Thoracic aorta (tissue), 2 donors: ENCODE measurements around the gene FBXO21. TPM values are rescaled to one million over a fixed set of nuclear protein-coding genes. Genes with fewer than 3 reads are reported as not detected.

ENCODE experiments used
- ATAC-seq: fragments of 150-250 bp; one replicate; pipeline ENCODE4 v1.8.0; 2017; ENCODE audit warnings: low read depth; ENCODE audit not compliant: insufficient number of reproducible peaks, low FRiP score
- DNase-seq: peaks from one replicate; pipeline ENCODE4 v3.0.0-alpha.2; 2020; ENCODE audit warnings: low spot score
- H3K27ac ChIP-seq, 2 donors: fragments of 200-600 bp; sonication (generic); 1 replicate in 1 of 2; 2 replicates in 1 of 2; pipeline ENCODE4 v1.5.1; 2016; ENCODE audit warnings: mild to moderate bottlenecking in 2 of 2, moderate library complexity in 2 of 2
- H3K27me3 ChIP-seq: fragments of 200-600 bp; sonication (generic); replicated peaks from 2 replicates; pipeline ENCODE4 v1.6.0; 2016; ENCODE audit warnings: mild to moderate bottlenecking; ENCODE audit not compliant: insufficient read depth
- H3K36me3 ChIP-seq: fragments of 200-600 bp; sonication (generic); one replicate; pipeline ENCODE4 v1.5.1; 2016
- H3K4me1 ChIP-seq, 2 donors: fragments of 200-600 bp; sonication (generic); 1 replicate in 1 of 2; 2 replicates in 1 of 2; pipeline versions ENCODE4 v1.5.1 to v1.6.0; 2016; ENCODE audit warnings: low read depth in 2 of 2, mild to moderate bottlenecking in 1 of 2; ENCODE audit not compliant: control insufficient read depth in 1 of 2
- H3K4me3 ChIP-seq: fragments of 200-600 bp; sonication (generic); 2 replicates; pipeline ENCODE4 v1.5.1; 2016; ENCODE audit warnings: mild to moderate bottlenecking
- H3K9me3 ChIP-seq: fragments of 200-600 bp; sonication (generic); 2 replicates; pipeline ENCODE4 v1.5.1; 2016
- total RNA-seq, 2 donors: library from RNA; depleted of rRNA; stranded (reverse); fragments of >200 nt; gene quantifications; one replicate each; pipeline versions ENCODE4 v1.1.0 to v1.2.3, GENCODE V29; 2016
- TF ChIP-seq, protein P1 (sequence below): fragments of 200-600 bp; sonication (generic); IDR thresholded peaks from one replicate; pipeline ENCODE4 v1.5.1; 2019; ENCODE audit warnings: antibody characterized with exemption

The FBXO21 gene
- total RNA-seq, 2 donors from 2014 or later, result 48.9 to 97.5 TPM

DNA sequence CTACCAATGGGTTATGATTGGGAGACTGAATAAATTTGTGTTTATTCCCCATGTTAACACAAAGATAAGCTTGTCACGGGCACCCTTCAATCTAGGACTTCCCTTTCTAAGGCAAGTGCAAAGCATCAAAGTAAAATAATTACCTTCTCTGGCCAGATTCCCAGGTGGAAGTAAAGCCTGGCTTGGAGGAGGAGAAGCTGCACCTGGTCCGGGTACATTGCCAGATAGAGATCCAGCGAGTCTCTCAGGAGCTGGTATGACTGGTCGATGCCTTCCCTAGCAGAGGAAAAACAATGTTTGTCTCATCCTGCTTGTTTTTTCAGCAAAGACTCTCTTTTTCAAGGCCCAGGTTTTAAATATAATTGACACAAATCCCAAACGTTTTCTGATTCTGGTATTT, 24.9 kb downstream of the FBXO21 start:
- H3K4me3 ChIP-seq, result no peak overlapping the region
- H3K4me1 ChIP-seq, result no peaks in the 10 kb centered on the region
- H3K27me3 ChIP-seq, result no peaks in the 10 kb centered on the region
- no peak for ATAC-seq
- H3K27ac ChIP-seq, result no peak overlapping the region
- no peaks in the 10 kb centered on the region for H3K9me3 ChIP-seq
- H3K36me3 ChIP-seq, result peaks cover 68% of the 10 kb centered on the region
- TF ChIP-seq, protein P1, sequence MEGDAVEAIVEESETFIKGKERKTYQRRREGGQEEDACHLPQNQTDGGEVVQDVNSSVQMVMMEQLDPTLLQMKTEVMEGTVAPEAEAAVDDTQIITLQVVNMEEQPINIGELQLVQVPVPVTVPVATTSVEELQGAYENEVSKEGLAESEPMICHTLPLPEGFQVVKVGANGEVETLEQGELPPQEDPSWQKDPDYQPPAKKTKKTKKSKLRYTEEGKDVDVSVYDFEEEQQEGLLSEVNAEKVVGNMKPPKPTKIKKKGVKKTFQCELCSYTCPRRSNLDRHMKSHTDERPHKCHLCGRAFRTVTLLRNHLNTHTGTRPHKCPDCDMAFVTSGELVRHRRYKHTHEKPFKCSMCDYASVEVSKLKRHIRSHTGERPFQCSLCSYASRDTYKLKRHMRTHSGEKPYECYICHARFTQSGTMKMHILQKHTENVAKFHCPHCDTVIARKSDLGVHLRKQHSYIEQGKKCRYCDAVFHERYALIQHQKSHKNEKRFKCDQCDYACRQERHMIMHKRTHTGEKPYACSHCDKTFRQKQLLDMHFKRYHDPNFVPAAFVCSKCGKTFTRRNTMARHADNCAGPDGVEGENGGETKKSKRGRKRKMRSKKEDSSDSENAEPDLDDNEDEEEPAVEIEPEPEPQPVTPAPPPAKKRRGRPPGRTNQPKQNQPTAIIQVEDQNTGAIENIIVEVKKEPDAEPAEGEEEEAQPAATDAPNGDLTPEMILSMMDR, result no peak
- DNase-seq, result no peak

DNA sequence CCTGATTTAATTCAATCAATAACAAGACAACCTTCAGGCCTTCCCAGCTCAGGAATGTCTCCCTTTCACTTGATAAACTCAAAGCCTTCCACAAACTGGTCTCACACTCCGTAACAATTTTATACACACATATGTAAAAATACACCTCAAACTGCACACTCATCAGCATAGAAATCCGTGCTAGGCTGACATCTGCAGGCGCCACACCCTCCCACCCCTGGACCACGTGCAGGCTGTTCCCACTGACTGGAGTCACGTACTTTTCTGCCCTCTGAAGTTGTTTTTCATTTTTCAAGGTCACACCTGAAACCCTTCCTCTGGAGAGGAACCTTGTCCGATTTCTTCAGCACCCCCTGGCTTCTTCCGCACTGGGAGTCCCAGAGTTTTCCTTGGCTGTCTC, 27.6 kb downstream of the FBXO21 start:
- no peak overlapping the region for H3K27ac ChIP-seq
- ATAC-seq (no peak), DNase-seq (no peak)
- no peak overlapping the region for H3K4me3 ChIP-seq
- H3K27me3 ChIP-seq, result no peaks in the 10 kb centered on the region
- H3K36me3 ChIP-seq, result peaks cover 78% of the 10 kb centered on the region
- no peaks in the 10 kb centered on the region for H3K4me1 ChIP-seq
- TF ChIP-seq, protein P1, result no peak
- H3K9me3 ChIP-seq, result no peaks in the 10 kb centered on the region

DNA sequence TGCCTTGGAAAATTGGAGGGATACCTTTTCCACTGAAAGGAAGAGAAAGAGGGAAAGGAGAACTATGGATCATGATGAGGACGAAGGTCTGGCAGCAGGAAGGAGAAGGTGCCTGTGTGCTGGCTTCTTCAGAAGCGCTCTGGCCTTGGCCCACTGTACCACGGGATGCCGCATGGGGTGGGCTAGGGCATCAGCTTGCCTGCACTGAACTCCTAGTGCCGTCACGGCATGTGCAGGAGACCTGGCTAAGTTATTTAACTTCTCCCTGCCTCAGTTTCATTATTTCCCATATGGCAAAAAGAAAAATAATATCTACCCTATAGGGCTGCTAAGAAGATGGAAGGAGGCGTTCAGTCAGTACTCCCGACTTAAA, 28.1 kb downstream of the FBXO21 start:
- H3K27me3 ChIP-seq, result no peaks in the 10 kb centered on the region
- no peak overlapping the region for H3K4me3 ChIP-seq
- H3K9me3 ChIP-seq, result no peaks in the 10 kb centered on the region
- H3K27ac ChIP-seq, result no peak overlapping the region
- TF ChIP-seq, protein P1, result no peak
- ATAC-seq (no peak), DNase-seq (no peak)
- H3K36me3 ChIP-seq, result peaks cover 77% of the 10 kb centered on the region
- H3K4me1 ChIP-seq, result no peaks in the 10 kb centered on the region

DNA sequence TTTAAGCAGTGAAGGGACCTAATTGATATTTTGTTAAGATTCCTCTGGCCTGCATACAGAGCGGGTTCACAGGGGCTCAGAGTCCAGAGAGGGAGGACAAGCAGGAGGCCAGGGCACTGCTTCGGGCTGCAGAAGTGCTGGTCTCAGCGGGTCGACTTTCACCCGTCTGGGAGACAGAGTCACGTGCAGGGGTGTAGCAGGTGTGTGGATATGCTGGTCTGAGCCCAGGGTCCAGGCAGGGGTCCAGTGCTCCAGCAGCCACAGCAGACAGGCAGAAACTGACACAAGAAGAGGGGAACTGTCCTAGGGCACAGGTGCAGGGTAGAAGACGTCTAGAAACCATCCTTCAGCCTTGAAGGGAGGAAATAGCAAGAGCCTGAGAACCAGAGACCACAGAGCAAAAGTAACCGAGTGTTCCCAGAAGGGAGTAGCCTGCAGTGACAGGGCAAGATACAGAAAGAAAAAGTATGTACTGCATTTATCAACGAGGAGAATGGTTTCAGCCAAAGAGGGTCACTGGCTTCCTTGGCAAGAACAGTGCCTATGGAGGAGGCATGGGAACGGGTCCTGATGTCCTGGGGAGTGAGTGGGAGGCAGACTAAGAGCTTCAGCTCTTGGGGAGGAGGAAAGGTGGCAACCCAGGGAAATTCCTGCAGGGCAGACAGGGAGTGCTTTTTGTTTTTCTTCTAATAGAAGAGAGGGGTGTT, 28.7 kb downstream of the FBXO21 start:
- Histone ChIP-seq H3K27me3 (no peaks in the 10 kb centered on the region), H3K4me1 (no peaks in the 10 kb centered on the region), H3K27ac (no peak overlapping the region), H3K9me3 (no peaks in the 10 kb centered on the region), H3K36me3 (peaks cover 77% of the 10 kb centered on the region), H3K4me3 (no peak overlapping the region)
- ATAC-seq (no peak), DNase-seq (no peak)
- TF ChIP-seq, protein P1, result no peak

DNA sequence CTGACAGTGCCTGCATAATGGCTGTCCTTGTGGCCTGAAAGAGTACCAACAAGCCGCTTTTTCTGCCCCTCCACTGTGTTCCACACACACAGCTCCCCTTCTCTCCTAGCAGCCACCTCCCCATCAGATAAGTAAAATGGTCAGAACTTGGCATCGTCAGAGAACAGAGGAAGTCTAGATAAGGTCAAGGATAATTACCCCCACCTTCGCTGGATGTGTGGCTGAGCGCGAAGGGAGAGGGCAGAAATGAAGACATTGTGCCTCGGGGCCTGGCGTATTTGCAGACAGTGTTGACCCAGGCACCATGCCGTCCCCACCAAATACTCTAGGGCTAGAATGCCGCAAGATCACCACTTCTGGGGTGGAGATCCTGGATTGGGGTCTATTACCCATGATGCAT, 30.6 kb downstream of the FBXO21 start:
- no peak for ATAC-seq
- no peak overlapping the region for H3K27ac ChIP-seq
- no peaks in the 10 kb centered on the region for H3K27me3 ChIP-seq
- TF ChIP-seq, protein P1, result no peak
- no peaks in the 10 kb centered on the region for H3K4me1 ChIP-seq
- H3K4me3 ChIP-seq, result no peak overlapping the region
- H3K36me3 ChIP-seq, result peaks cover 78% of the 10 kb centered on the region
- no peak for DNase-seq
- no peaks in the 10 kb centered on the region for H3K9me3 ChIP-seq
